PC-3 (cell line): Measurements from ENCODE around the gene PSMB2. TPM values are rescaled to one million over a fixed set of nuclear protein-coding genes. Genes with fewer than 3 reads are reported as not detected.

Source experiments
- ATAC-seq: fragments of 200-7000 bp; cut with Tn5 transposase; 2 replicates; pipeline ENCODE4 v1.9.1; 2020; ENCODE audit warnings: mild to moderate bottlenecking, moderate library complexity
- BruUV-seq: library from RNA; stranded (reverse); fragments of 400-500 nt; replicated peaks from 2 replicates; lab custom pipeline; 2021; lab: Mats Ljungman, UMichigan
- CTCF ChIA-PET: fragments of 300-600 bp; sonication (Branson Sonifier 250); formaldehyde crosslinking; loops from one replicate; lab custom pipeline; 2022; ENCODE audit warnings: antibody characterized with exemption; lab: Charles Lee
- POLR2A ChIA-PET: fragments of 300-600 bp; sonication (Branson Sonifier 250); formaldehyde crosslinking; loops from one replicate; lab custom pipeline; 2022; ENCODE audit warnings: antibody characterized with exemption; ENCODE audit not compliant: unreplicated experiment; lab: Charles Lee
- DNase-seq: peaks from one replicate; pipeline ENCODE4 v3.0.0-alpha.2; 2015
- H2AFZ ChIP-seq: fragments of 300-600 bp; sonication (generic); 2 replicates; pipeline ENCODE4 v1.6.0; 2016; ENCODE audit warnings: antibody characterized with exemption, low read length
- H3F3A ChIP-seq: fragments of 300-600 bp; sonication (generic); one replicate; pipeline ENCODE4 v1.6.0; 2017; ENCODE audit warnings: antibody characterized with exemption, low read length, control low read depth, mild to moderate bottlenecking; ENCODE audit not compliant: unreplicated experiment
- H3K27ac ChIP-seq: fragments of 300-600 bp; sonication (generic); 2 replicates; pipeline ENCODE4 v1.5.1; 2016; ENCODE audit warnings: mild to moderate bottlenecking, low read length
- H3K27me3 ChIP-seq: fragments of 300-600 bp; sonication (generic); 2 replicates; pipeline ENCODE4 v1.6.1; 2016; ENCODE audit warnings: low read length, mixed read lengths
- H3K36me3 ChIP-seq: fragments of 300-600 bp; sonication (generic); 2 replicates; pipeline ENCODE4 v1.6.1; 2016; ENCODE audit warnings: low read depth, mixed run types, low read length, mixed read lengths
- H3K4me1 ChIP-seq: fragments of 300-600 bp; sonication (generic); 2 replicates; pipeline ENCODE4 v1.5.1; 2016; ENCODE audit warnings: low read length; ENCODE audit not compliant: insufficient read depth
- H3K4me2 ChIP-seq: fragments of 300-600 bp; sonication (generic); 2 replicates; pipeline ENCODE4 v1.6.0; 2016; ENCODE audit warnings: low read length
- H3K4me3 ChIP-seq: fragments of 300-600 bp; sonication (generic); 2 replicates; pipeline ENCODE4 v1.5.1; 2016; ENCODE audit warnings: mild to moderate bottlenecking, low read length, mixed read lengths
- H3K79me2 ChIP-seq: fragments of 300-600 bp; sonication (generic); 2 replicates; pipeline ENCODE4 v1.6.1; 2017; ENCODE audit warnings: low read length, mixed read lengths
- H3K9ac ChIP-seq: fragments of 300-600 bp; sonication (generic); 2 replicates; pipeline ENCODE4 v1.6.0; 2016; ENCODE audit warnings: mild to moderate bottlenecking, low read length
- H3K9me2 ChIP-seq: fragments of 300-600 bp; sonication (generic); replicated peaks from 2 replicates; pipeline ENCODE4 v1.6.1; 2016; ENCODE audit warnings: mixed run types, low read length, mixed read lengths
- H3K9me3 ChIP-seq: fragments of 300-600 bp; sonication (generic); 2 replicates; pipeline ENCODE4 v1.6.1; 2016; ENCODE audit warnings: low read length, mixed read lengths
- H4K20me1 ChIP-seq: fragments of 300-600 bp; sonication (generic); 2 replicates; pipeline ENCODE4 v1.6.1; 2016; ENCODE audit warnings: low read length, mixed read lengths
- CTCF ChIP-seq: fragments of 300-600 bp; sonication (generic); conservative IDR thresholded peaks from 2 replicates; pipeline ENCODE4 v1.5.1; 2017; ENCODE audit warnings: antibody characterized with exemption, low read depth, mild to moderate bottlenecking, low read length
- EZH2 ChIP-seq: fragments of 300-600 bp; sonication (generic); IDR thresholded peaks from one replicate; pipeline ENCODE4 v1.6.1; 2017; ENCODE audit warnings: antibody characterized with exemption, mild to moderate bottlenecking, low read length; ENCODE audit not compliant: unreplicated experiment
- EZH2phosphoT487 ChIP-seq: fragments of 300-600 bp; sonication (generic); IDR thresholded peaks from 2 replicates; pipeline ENCODE4 v1.6.1; 2018; ENCODE audit warnings: mild to moderate bottlenecking, antibody characterized with exemption, low read length, borderline replicate concordance
- intact Hi-C: fragments of 100-400 bp; cut with micrococcal nuclease; formaldehyde crosslinking; loops from 2 replicates; pipeline ENCODE4 v1.9.0; 2023
- total RNA-seq: library from RNA; depleted of rRNA; stranded (reverse); fragments of >200 nt; gene quantifications from 2 replicates; pipeline ENCODE4 v1.2.3, GENCODE V29; 2014

Gene PSMB2
- total RNA-seq, 1 experiment from 2014 or later, result 61.2 TPM

GRCh38 chr1:35603941-35604340, 37.4 kb downstream of the PSMB2 start:
- no peaks in the 10 kb centered on the region for H3K9me3 ChIP-seq
- peaks cover 14% of the 10 kb centered on the region for H4K20me1 ChIP-seq
- H2AFZ ChIP-seq, result no peak overlapping the region
- no peak overlapping the region for H3K4me3 ChIP-seq
- POLR2A ChIA-PET, result no interaction called here
- no peak for TF ChIP-seq EZH2phosphoT487
- no peak for TF ChIP-seq CTCF
- TF ChIP-seq EZH2, result no peak
- intact Hi-C loops, result no loop called here
- no peaks in the 10 kb centered on the region for H3K9me2 ChIP-seq
- no peak overlapping the region for H3K27ac ChIP-seq
- H3K79me2 ChIP-seq, result peaks cover 38% of the 10 kb centered on the region
- BruUV-seq, result no TSS peak
- CTCF ChIA-PET, result no interaction called here
- no peaks in the 10 kb centered on the region for H3K4me1 ChIP-seq
- H3K27me3 ChIP-seq, result no peaks in the 10 kb centered on the region
- no peak overlapping the region for H3K4me2 ChIP-seq
- DNase-seq, result no peak
- ATAC-seq, result no peak
- H3K9ac ChIP-seq, result no peak overlapping the region
- peaks cover 80% of the 10 kb centered on the region for H3K36me3 ChIP-seq
- no peaks in the 10 kb centered on the region for H3F3A ChIP-seq

GRCh38 chr1:35603468-35603867, 37.9 kb downstream of the PSMB2 start:
- Histone ChIP-seq H3K9me2 (no peaks in the 10 kb centered on the region), H3F3A (no peaks in the 10 kb centered on the region), H2AFZ (no peak overlapping the region), H3K9me3 (no peaks in the 10 kb centered on the region), H3K9ac (no peak overlapping the region), H3K4me2 (no peak overlapping the region), H3K36me3 (peaks cover 76% of the 10 kb centered on the region), H4K20me1 (peaks cover 14% of the 10 kb centered on the region), H3K27ac (no peak overlapping the region), H3K79me2 (peaks cover 33% of the 10 kb centered on the region), H3K4me3 (no peak overlapping the region), H3K4me1 (no peaks in the 10 kb centered on the region), H3K27me3 (no peaks in the 10 kb centered on the region)
- DNase-seq, result no peak
- intact Hi-C loops, result no loop called here
- ChIA-PET CTCF (no interaction called here), POLR2A (no interaction called here)
- ATAC-seq, result no peak
- TF ChIP-seq CTCF (no peak), EZH2phosphoT487 (no peak), EZH2 (no peak)
- no TSS peak for BruUV-seq

GRCh38 chr1:35600593-35600992, 40.7 kb downstream of the PSMB2 start:
- Histone ChIP-seq H3K4me2 (no peak overlapping the region), H3K36me3 (peaks cover 58% of the 10 kb centered on the region), H3K27ac (no peak overlapping the region), H3K79me2 (peaks cover 6% of the 10 kb centered on the region; the same call in 1 of the 2 replicates), H3K9ac (no peak overlapping the region), H3K9me2 (no peaks in the 10 kb centered on the region), H3F3A (no peaks in the 10 kb centered on the region), H3K4me1 (no peaks in the 10 kb centered on the region), H3K27me3 (no peaks in the 10 kb centered on the region), H3K4me3 (no peak overlapping the region), H2AFZ (no peak overlapping the region), H4K20me1 (no peaks in the 10 kb centered on the region), H3K9me3 (no peaks in the 10 kb centered on the region)
- TF ChIP-seq CTCF (no peak), EZH2phosphoT487 (no peak), EZH2 (no peak)
- ChIA-PET CTCF (no interaction called here), POLR2A (no interaction called here)
- no TSS peak for BruUV-seq
- ATAC-seq, result no peak
- intact Hi-C loops, result no loop called here
- no peak for DNase-seq
